ENCODE data around the gene SNRPA.
A peak's percentile ranks its signal among the peaks of the same experiment; 100 is the strongest.

The SNRPA gene

DNA sequence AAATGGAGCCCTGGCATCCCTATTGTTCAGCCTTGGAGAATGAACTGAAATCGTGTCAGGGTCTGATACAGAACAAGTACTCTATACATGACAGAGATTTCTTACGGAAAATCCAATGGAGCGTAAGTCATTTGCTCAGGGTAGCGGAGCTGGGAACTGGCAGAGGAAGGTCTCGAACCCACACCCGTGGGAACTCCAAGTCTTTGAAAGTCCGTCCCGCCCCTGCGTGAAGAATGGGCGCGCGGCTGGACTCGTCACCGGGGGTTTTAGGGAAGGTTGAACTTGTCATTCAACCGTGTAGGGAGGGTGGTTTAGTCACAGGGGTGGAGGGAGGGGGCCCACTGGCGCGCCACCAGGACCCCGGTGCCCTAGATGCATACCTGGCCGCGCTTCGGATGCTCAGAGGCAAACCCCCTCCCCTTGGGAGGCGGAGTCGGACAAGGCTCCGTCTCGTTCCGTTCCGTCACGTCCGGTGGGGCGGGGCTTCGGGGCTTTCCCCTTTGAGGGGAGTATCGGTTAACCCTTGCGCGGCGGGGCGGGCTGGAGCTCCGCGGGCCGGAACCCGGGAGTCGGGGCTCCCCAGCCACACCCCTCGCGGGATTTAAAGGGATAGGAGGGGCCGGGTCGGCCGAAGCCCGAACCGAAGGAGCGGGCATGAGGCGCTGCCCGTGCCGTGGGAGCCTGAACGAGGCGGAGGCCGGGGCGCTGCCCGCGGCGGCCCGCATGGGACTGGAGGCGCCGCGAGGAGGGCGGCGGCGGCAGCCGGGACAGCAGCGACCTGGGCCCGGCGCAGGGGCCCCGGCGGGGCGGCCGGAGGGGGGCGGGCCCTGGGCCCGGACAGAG is 34.3 kb upstream of the SNRPA start, which contains the start of the genes COQ8B and ITPKC:
Gene COQ8B, minus strand, starts transcription at position 405 of the 843 bp plus-strand sequence. CDS start 2,254 bp downstream, outside the sequence.
Gene ITPKC, plus strand, starts transcription at position 631 of the 843 bp plus-strand sequence. Its CDS starts 24 bp downstream, at position 655.
- DNase-seq (ENCODE audit: low read depth in 2 of 2): peak; percentile 98 to 99
- TF ChIP-seq, protein P1, sequence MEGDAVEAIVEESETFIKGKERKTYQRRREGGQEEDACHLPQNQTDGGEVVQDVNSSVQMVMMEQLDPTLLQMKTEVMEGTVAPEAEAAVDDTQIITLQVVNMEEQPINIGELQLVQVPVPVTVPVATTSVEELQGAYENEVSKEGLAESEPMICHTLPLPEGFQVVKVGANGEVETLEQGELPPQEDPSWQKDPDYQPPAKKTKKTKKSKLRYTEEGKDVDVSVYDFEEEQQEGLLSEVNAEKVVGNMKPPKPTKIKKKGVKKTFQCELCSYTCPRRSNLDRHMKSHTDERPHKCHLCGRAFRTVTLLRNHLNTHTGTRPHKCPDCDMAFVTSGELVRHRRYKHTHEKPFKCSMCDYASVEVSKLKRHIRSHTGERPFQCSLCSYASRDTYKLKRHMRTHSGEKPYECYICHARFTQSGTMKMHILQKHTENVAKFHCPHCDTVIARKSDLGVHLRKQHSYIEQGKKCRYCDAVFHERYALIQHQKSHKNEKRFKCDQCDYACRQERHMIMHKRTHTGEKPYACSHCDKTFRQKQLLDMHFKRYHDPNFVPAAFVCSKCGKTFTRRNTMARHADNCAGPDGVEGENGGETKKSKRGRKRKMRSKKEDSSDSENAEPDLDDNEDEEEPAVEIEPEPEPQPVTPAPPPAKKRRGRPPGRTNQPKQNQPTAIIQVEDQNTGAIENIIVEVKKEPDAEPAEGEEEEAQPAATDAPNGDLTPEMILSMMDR (IDR thresholded peaks at IDR 0.05; ENCODE audit: low read depth, low read length): no peak
- H3K4me3 ChIP-seq (replicated peaks in 1 of 2; ENCODE audit: low read depth in 2 of 2, low read length in 2 of 2): peak within 1 kb of the TSS; percentile 61 to 92

DNA sequence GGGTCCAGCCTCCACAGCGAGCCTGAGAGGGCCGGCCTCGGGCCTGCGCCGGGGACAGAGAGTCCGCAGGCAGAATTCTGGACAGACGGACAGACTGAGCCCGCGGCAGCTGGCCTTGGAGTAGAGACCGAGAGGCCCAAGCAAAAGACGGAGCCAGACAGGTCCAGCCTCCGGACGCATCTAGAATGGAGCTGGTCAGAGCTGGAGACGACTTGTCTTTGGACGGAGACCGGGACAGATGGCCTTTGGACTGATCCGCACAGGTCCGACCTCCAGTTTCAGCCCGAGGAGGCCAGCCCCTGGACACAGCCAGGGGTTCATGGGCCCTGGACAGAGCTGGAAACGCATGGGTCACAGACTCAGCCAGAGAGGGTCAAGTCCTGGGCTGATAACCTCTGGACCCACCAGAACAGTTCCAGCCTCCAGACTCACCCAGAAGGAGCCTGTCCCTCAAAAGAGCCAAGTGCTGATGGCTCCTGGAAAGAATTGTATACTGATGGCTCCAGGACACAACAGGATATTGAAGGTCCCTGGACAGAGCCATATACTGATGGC is 33.6 kb upstream of the SNRPA start:
- no peak for DNase-seq (ENCODE audit: low read depth in 2 of 2)
- peak overlapping the region; percentile 61 to 92 for H3K4me3 ChIP-seq (replicated peaks in 1 of 2; ENCODE audit: low read depth in 2 of 2, low read length in 2 of 2)
- TF ChIP-seq, protein P1 (IDR thresholded peaks at IDR 0.05; ENCODE audit: low read depth, low read length): no peak

DNA sequence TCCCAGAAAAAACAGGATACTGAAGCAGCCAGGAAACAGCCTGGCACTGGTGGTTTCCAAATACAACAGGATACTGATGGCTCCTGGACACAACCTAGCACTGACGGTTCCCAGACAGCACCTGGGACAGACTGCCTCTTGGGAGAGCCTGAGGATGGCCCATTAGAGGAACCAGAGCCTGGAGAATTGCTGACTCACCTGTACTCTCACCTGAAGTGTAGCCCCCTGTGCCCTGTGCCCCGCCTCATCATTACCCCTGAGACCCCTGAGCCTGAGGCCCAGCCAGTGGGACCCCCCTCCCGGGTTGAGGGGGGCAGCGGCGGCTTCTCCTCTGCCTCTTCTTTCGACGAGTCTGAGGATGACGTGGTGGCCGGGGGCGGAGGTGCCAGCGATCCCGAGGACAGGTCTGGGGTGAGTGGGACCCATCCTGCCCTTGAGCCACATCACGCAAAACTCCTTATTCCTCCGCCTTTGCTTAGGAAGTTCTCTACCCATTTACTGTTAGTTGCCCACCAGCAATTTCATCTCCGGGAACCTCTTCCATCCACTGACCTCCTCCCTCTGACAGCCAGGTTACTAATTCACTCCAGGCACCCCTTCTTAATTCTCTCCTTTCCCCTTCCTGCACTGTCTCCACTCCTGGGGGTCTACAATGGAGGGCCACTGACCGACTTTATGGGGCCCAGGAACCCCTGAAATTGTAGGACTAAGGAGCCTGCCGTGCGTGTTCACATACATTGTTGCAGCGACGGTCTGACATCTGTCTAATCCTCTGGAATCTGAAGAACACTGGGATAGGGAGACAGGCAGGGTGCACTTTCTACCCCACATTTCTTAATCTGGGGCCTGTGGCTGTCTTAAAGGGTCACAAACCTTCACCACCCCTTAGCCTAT is 32.9 kb upstream of the SNRPA start:
- TF ChIP-seq, protein P1 (IDR thresholded peaks at IDR 0.05; ENCODE audit: low read depth, low read length): no peak
- DNase-seq (ENCODE audit: low read depth in 2 of 2): peak; percentile 36 to 37
- H3K4me3 ChIP-seq (replicated peaks in 1 of 2; ENCODE audit: low read depth in 2 of 2, low read length in 2 of 2): peak overlapping the region; percentile 61 to 92

DNA sequence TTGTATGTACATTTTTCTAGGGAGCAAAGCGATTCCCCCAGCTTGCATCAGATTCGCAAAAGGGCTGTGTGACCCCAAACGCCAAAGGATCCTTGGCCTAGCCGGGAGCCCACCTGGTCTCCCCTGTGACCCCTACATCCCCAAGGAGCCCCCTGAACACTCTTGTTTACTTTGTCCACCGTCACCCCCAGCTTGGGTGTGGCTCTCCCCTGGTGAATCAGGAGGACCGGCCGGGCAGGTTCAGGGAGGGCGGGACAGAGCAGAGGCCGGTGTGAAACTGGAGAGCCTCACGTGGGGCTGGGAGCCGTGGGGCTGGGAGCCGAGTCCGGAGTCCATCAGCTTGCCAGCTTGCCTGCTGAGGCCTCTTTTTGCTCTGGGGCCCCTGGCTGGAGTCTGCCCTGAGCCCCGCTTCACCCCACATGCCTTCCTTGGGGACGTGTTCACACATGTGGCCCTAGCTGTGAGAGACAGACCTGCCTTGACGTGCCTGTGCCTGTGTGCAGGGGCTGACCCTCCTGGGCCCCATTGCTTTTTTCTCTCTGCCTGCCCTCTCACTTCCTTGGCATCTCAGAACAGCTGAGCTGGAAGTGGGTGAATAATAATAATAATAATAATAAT is 32.1 kb upstream of the SNRPA start:
- H3K4me3 ChIP-seq (replicated peaks in 1 of 2; ENCODE audit: low read depth in 2 of 2, low read length in 2 of 2): peak overlapping the region; percentile 61 to 92
- DNase-seq (ENCODE audit: low read depth in 2 of 2): peak; percentile 53 to 61
- TF ChIP-seq, protein P1 (IDR thresholded peaks at IDR 0.05; ENCODE audit: low read depth, low read length): no peak

DNA sequence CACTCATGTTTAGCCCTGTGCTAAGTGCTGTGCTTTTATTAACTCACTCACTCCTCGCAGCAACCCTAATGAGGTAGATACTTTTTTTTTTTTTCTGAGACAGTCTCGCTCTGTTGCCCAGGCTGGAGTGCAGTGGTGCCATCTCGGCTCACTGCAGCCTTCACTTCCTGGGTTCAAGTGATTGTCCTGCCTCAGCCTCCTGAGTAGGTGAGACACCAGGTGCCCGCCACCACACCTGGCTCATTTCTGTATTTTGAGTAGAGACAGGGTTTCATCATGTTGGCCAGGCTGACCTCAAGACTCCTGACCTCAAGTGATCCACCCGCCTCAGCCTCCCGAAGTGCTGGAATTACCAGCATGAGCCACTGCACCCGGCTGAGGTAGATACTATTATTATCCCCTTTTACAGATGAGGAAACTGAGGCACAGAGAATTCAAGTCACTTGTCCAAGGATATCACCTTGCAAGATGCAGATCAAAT is 31.5 kb upstream of the SNRPA start:
- H3K4me3 ChIP-seq (replicated peaks in 1 of 2; ENCODE audit: low read depth in 2 of 2, low read length in 2 of 2): peak overlapping the region; percentile 61 to 92
- TF ChIP-seq, protein P1 (IDR thresholded peaks at IDR 0.05; ENCODE audit: low read depth, low read length): no peak
- peak in 1 of 2 donors; percentile 23 for DNase-seq (ENCODE audit: low read depth in 2 of 2)

DNA sequence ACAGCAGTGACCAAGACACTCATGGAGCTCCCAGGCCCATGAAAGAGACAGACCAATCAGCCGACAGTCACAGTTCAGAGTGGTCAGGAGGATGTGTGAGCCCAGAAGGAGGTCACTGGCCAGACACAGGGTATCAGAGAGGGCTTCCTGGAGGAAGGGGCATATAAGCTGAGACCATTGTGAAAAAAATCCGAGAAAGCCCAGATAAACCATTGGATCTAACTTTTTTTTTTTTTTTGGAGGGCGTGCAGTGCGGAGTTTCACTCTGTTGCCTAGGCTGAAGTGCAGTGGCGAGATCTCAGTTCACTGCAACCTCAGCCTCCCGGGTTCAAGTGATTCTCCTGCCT is 29.9 kb upstream of the SNRPA start:
- no peak for DNase-seq (ENCODE audit: low read depth in 2 of 2)
- TF ChIP-seq, protein P1 (IDR thresholded peaks at IDR 0.05; ENCODE audit: low read depth, low read length): no peak
- peak overlapping the region; percentile 61 to 92 for H3K4me3 ChIP-seq (replicated peaks in 1 of 2; ENCODE audit: low read depth in 2 of 2, low read length in 2 of 2)

All from cardiac fibroblast (primary cell).